Dendritic cell treated with granulocyte-macrophage colony-stimulating factor and Interleukin-4, amounts not matched to agents 40 ng/mL and 50 ng/mL, for 4 days (primary cell): Measurements from ENCODE around the gene DDAH2.

ENCODE experiments used
- H3K27ac Mint-ChIP-seq: one replicate; pipeline ENCODE4 v1.8.0; 2022; ENCODE audit warnings: mild to moderate bottlenecking, mixed read lengths
- H3K27me3 Mint-ChIP-seq: one replicate; pipeline ENCODE4 v1.8.0; 2022; ENCODE audit warnings: mild to moderate bottlenecking, mixed read lengths
- H3K36me3 Mint-ChIP-seq: one replicate; pipeline ENCODE4 v1.8.0; 2022; ENCODE audit warnings: low read depth, mixed read lengths
- H3K4me1 Mint-ChIP-seq: one replicate; pipeline ENCODE4 v1.8.0; 2022; ENCODE audit warnings: low read depth, mixed read lengths
- H3K4me3 Mint-ChIP-seq: one replicate; pipeline ENCODE4 v1.8.0; 2022; ENCODE audit warnings: mild to moderate bottlenecking, moderate library complexity, mixed read lengths
- H3K9me3 Mint-ChIP-seq: one replicate; pipeline ENCODE4 v1.8.0; 2022; ENCODE audit warnings: mixed read lengths
- intact Hi-C: fragments of 100-400 bp; cut with micrococcal nuclease; formaldehyde crosslinking; loops from one replicate; pipeline ENCODE4 v1.15.0; 2022

Gene DDAH2

GRCh38 chr6:31765910-31766794 lies 37.1 kb upstream of the DDAH2 start:
- H3K9me3 Mint-ChIP-seq = no peaks in the 10 kb centered on the region
- H3K27ac Mint-ChIP-seq = peak overlapping the region; percentile 33
- H3K36me3 Mint-ChIP-seq = peaks cover 21% of the 10 kb centered on the region
- peaks cover 42% of the 10 kb centered on the region for H3K4me1 Mint-ChIP-seq
- no peak overlapping the region for H3K4me3 Mint-ChIP-seq
- H3K27me3 Mint-ChIP-seq = peaks cover 3% of the 10 kb centered on the region
- intact Hi-C loops = no loop called here

DNA sequence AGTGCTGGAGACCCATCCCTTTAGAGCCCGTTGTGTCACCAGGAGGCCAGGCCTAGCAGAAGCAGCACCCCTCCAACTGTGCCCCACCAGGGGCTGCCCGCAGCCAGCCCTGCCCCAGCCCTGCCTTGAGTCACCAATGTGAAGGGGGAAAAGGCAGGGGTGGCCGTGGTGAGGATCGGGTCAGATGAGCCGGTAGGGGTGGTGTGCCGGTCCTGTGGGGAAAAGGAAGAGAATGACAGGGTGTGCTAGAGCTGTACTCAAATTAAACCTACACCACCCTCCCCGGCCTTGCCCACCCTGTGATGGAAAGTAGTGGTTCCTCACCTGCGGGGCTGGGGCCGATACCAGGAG lies 36.4 kb upstream of the DDAH2 start:
- Mint-ChIP-seq H3K9me3 (no peaks in the 10 kb centered on the region), H3K4me3 (no peak overlapping the region), H3K4me1 (peaks cover 42% of the 10 kb centered on the region), H3K27ac (peak overlapping the region; percentile 33), H3K36me3 (peaks cover 28% of the 10 kb centered on the region), H3K27me3 (peaks cover 3% of the 10 kb centered on the region)
- intact Hi-C loops = no loop called here

- Mint-ChIP-seq H3K27me3 (peaks cover 3% of the 10 kb centered on the region), H3K4me1 (peaks cover 32% of the 10 kb centered on the region), H3K4me3 (no peak overlapping the region), H3K9me3 (no peaks in the 10 kb centered on the region), H3K27ac (no peak overlapping the region), H3K36me3 (peaks cover 41% of the 10 kb centered on the region)
- intact Hi-C loops = no loop called here
Observed at GRCh38 chr6:31764198-31764597, 35.1 kb upstream of the DDAH2 start.

GRCh38 chr6:31763619-31763940 lies 34.5 kb upstream of the DDAH2 start:
- Mint-ChIP-seq H3K27ac (no peak overlapping the region), H3K27me3 (peaks cover 3% of the 10 kb centered on the region), H3K4me1 (peaks cover 26% of the 10 kb centered on the region), H3K36me3 (peaks cover 46% of the 10 kb centered on the region), H3K9me3 (no peaks in the 10 kb centered on the region), H3K4me3 (no peak overlapping the region)
- intact Hi-C loops = no loop called here

DNA sequence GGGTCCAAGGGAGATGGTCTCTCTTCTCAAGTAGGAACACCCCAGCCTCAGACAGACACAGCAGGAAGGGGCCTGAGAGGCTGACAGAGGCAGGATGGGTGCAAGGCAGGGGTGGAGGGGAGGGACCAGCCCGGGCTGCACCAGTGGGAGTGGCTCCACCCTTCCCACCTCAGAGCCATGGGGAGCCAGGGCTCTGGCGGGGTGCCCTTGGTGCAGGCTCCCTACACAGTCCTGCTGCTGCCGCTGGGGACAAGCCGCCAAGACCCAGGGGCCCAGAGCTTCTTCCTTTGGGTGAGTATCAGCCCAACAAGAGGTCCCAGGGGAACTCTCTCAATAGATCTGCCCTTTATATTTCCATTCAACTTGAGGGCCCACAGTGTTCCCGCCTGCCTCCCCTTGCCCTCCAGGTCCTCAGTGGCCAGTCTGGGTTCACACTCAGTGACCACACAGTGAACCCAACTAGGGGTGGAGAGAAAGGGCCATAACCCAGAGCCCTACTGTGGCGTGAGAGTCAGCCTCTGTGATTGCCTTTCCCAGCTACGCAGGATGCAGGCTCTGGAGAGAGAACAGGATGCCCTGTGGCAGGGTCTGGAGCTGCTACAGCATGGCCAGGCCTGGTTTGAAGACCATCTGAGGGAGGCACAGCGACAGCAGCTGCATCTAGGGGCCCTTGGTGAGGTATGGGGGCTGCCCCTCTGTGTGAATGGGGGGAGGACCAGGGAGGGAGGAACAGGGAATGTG lies 33.9 kb upstream of the DDAH2 start:
- H3K4me1 Mint-ChIP-seq = peaks cover 21% of the 10 kb centered on the region
- peaks cover 49% of the 10 kb centered on the region for H3K36me3 Mint-ChIP-seq
- peaks cover 3% of the 10 kb centered on the region for H3K27me3 Mint-ChIP-seq
- H3K4me3 Mint-ChIP-seq = no peak overlapping the region
- no peaks in the 10 kb centered on the region for H3K9me3 Mint-ChIP-seq
- no peak overlapping the region for H3K27ac Mint-ChIP-seq
- intact Hi-C loops = no loop called here

DNA sequence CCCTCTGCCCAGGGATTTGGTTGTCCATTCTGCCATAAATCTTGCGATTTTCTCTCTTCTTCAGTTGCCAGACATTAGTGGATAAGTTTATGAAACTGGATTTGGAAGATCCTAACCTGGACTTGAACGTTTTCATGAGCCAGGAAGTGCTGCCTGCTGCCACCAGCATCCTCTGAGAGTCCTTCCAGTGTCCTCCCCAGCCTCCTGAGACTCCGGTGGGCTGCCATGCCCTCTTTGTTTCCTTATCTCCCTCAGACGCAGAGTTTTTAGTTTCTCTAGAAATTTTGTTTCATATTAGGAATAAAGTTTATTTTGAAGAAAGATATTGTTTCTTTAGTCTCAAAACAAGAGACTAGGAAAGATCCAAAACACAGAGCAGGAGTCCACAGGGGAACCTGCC lies 33.3 kb upstream of the DDAH2 start, which contains the start of gene SAPCD1:
TSS of gene SAPCD1 (plus strand) at position 301 of the 400 bp plus-strand sequence. CDS start 399 bp downstream, outside the sequence.
- no peak within 1 kb of the TSS for H3K27ac Mint-ChIP-seq
- peaks cover 52% of the 10 kb centered on the region for H3K36me3 Mint-ChIP-seq
- intact Hi-C loops = no loop called here
- peaks cover 3% of the 10 kb centered on the region for H3K27me3 Mint-ChIP-seq
- peaks cover 14% of the 10 kb centered on the region for H3K4me1 Mint-ChIP-seq
- no peaks in the 10 kb centered on the region for H3K9me3 Mint-ChIP-seq
- H3K4me3 Mint-ChIP-seq = no peak within 1 kb of the TSS

DNA sequence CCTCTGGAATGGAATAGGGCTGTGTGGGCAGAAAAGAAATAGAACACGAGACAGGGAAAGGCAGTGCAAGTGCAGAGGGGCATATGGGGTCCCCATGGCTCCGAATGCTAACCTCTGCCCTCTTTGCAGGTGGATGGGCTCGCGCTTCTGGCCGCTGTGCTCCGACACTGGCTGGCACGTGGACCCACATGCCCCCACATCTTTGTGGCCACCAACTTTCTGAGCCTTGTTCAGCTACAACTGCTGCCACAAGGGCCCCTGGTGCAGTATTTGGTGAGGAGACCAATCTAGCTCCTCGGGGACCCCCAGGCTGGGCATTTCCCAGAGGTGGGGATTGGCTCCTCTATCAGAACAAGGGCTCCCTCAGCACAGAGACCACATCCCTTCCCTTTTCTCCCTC lies 32.2 kb upstream of the DDAH2 start:
- H3K4me1 Mint-ChIP-seq = peaks cover 10% of the 10 kb centered on the region
- H3K9me3 Mint-ChIP-seq = no peaks in the 10 kb centered on the region
- H3K36me3 Mint-ChIP-seq = peaks cover 52% of the 10 kb centered on the region
- no peak overlapping the region for H3K27ac Mint-ChIP-seq
- intact Hi-C loops = no loop called here
- no peak overlapping the region for H3K4me3 Mint-ChIP-seq
- peaks cover 3% of the 10 kb centered on the region for H3K27me3 Mint-ChIP-seq

DNA sequence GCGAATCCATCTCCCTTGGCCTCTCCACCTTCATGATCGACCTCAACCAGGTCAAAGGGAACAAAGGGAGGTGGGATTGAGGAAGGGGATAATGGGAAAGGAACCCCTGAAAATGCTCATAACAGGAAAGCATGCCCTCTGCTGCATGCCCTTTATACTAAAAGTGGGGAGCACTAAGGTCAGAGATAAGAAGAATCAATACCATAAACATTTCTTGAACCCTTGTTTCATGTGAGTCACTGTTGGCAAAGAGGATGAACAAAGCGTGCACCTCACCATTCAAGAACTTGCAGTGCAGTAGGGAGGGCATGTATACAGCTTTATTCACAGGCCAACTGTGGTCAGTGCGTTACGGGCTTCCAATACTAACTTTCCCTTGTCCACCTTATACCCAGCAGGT lies 31.7 kb upstream of the DDAH2 start:
- H3K27me3 Mint-ChIP-seq = peaks cover under 1% of the 10 kb centered on the region
- H3K36me3 Mint-ChIP-seq = peaks cover 52% of the 10 kb centered on the region
- no peak overlapping the region for H3K27ac Mint-ChIP-seq
- intact Hi-C loops = no loop called here
- H3K9me3 Mint-ChIP-seq = no peaks in the 10 kb centered on the region
- H3K4me1 Mint-ChIP-seq = peaks cover 10% of the 10 kb centered on the region
- no peak overlapping the region for H3K4me3 Mint-ChIP-seq

DNA sequence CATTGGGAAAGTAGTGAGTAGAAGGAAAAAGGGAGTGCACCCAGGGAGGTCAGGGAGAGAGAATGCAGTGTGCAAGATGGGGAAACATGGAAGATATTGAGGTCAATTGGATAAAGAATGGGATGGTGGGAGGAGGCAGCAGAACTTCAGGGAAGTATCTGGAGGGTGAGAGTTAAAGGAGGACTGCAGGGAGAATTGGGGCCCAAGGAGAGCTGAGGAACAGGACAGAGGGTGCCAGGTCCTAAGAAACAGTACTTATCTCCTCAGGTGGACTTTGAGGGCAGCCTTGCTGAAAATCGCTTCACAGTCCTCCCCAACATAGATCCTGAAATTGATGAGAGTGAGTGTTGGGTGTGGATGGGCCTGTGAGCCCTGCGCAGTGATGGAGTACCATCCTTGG lies 29.2 kb upstream of the DDAH2 start:
- H3K27ac Mint-ChIP-seq = no peak overlapping the region
- peaks cover under 1% of the 10 kb centered on the region for H3K4me1 Mint-ChIP-seq
- intact Hi-C loops = no loop called here

GRCh38 chr6:31752739-31753319 lies 23.7 kb upstream of the DDAH2 start:
- H3K27me3 Mint-ChIP-seq = no peaks in the 10 kb centered on the region
- H3K27ac Mint-ChIP-seq = no peak overlapping the region
- peaks cover under 1% of the 10 kb centered on the region for H3K36me3 Mint-ChIP-seq
- no peaks in the 10 kb centered on the region for H3K9me3 Mint-ChIP-seq
- H3K4me1 Mint-ChIP-seq = no peaks in the 10 kb centered on the region
- H3K4me3 Mint-ChIP-seq = no peak overlapping the region
- intact Hi-C loops = no loop called here

More for the DNA sequence above, 29.2 kb upstream of the DDAH2 start:
- Mint-ChIP-seq H3K36me3 (peaks cover 46% of the 10 kb centered on the region), H3K4me3 (no peak overlapping the region), H3K27me3 (no peaks in the 10 kb centered on the region), H3K9me3 (no peaks in the 10 kb centered on the region)

DNA sequence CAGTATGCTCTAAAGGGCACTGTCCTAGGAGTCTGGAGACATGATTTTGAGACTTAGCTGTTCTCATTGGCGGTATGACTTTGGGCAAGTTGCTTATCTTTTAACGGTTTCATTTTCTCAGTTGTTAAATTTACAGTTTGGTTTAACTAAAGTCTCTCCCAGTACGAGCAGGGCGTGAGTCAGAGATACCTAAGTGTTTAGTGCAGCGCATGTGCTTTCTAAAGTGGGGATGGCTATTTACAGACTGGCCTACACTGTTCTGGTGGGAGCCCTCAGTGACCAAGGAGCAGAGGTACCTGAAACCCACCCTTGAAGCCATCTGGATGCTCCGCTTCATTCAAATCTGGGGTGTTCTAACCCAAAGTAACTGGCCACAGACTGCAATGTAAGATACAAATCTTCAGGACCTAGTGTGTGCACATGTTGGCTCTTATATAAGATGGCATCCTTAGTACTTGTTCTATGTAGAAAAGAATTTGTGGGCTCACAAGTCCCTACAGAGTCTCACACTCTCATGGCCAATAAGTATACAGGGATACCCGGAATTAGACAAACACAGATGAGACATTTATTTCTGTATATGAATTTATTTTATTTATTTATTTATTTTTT lies 21.4 kb upstream of the DDAH2 start:
- H3K27ac Mint-ChIP-seq = no peak overlapping the region
- no peak overlapping the region for H3K4me3 Mint-ChIP-seq
- peaks cover 5% of the 10 kb centered on the region for H3K4me1 Mint-ChIP-seq
- intact Hi-C loops = no loop called here
- H3K27me3 Mint-ChIP-seq = no peaks in the 10 kb centered on the region
- H3K9me3 Mint-ChIP-seq = no peaks in the 10 kb centered on the region
- peaks cover 22% of the 10 kb centered on the region for H3K36me3 Mint-ChIP-seq

DNA sequence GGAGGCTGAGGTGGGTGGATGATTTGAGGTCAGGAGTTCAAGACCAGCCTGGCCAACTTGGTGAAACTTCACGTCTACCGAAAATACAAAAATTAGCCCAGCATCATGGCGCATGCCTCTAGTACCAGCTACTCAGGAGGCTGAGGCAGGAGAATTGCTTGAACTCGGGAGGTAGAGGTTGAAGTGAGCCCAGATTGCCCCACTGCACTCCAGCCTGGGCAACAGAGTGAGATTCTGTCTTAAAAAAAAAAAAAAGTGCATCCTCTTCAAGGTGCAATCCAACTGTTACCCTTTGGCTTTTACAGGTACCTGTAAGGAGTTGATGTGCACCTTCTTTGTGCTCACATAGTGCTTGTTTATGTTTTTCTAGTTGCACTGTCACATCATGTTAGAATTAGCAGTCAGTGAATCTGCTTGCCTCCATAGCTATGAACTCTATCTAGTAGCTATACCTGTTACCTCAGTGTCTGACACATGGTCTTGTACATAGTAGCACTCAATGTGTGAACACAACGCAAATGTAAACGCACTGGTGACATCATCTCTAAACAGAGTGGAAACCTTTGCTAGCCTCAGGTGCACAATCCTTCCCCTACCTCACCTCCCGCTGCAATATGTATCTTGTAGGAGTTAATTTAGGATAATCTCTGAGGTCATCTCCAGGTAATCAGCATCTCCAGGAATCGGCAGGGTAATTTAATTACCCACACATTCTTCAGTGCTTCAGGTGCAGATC lies 20.4 kb upstream of the DDAH2 start:
- intact Hi-C loops = no loop called here
- no peak overlapping the region for H3K4me3 Mint-ChIP-seq
- H3K36me3 Mint-ChIP-seq = peaks cover 28% of the 10 kb centered on the region
- H3K27me3 Mint-ChIP-seq = no peaks in the 10 kb centered on the region
- peaks cover 6% of the 10 kb centered on the region for H3K4me1 Mint-ChIP-seq
- H3K9me3 Mint-ChIP-seq = no peaks in the 10 kb centered on the region
- no peak overlapping the region for H3K27ac Mint-ChIP-seq

DNA sequence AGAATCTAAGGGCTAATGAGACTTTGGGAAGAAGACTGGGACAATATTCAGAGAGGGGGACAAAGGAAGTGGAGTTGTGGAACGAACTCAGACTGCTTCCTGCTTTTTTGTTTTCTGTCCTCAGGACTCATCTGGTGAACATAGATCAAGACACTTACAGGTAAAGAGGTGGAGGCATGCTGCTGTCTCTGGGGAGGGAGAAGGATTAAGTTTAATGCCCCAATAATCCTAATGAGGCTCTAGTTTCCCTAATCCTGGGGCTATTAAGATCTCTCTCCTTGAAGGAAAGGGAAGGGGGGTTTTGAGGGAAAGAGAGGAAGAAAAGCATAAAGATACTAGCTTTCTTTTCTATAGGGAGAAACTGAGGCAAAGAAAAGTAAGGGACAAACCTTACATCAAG lies 15.3 kb upstream of the DDAH2 start:
- peak overlapping the region; percentile 31 for H3K27ac Mint-ChIP-seq
- H3K4me3 Mint-ChIP-seq = no peak overlapping the region
- intact Hi-C loops = no loop called here
- H3K9me3 Mint-ChIP-seq = no peaks in the 10 kb centered on the region
- peaks cover 37% of the 10 kb centered on the region for H3K4me1 Mint-ChIP-seq
- H3K36me3 Mint-ChIP-seq = peaks cover 60% of the 10 kb centered on the region
- H3K27me3 Mint-ChIP-seq = no peaks in the 10 kb centered on the region
